K562 (cell line): ENCODE data around the gene ABI2.

Experiments
- CBFB ChIP-seq: sonication (generic); formaldehyde crosslinking; IDR thresholded peaks from 2 replicates; pipeline ENCODE4 v1.4.0; 2020; ENCODE audit warnings: mild to moderate bottlenecking, missing genetic modification reagents
- EP300 ChIP-seq: IDR thresholded peaks from 2 replicates; pipeline ENCODE4 v1.6.1; 2012; ENCODE audit warnings: low read length, improper control_type of control experiment
- FIP1L1 ChIP-seq: fragments of 200-400 bp; formaldehyde crosslinking; IDR thresholded peaks from 2 replicates; pipeline ENCODE4 v1.6.1; 2018; ENCODE audit warnings: mild to moderate bottlenecking, low read depth, low read length; ENCODE audit not compliant: poor library complexity, severe bottlenecking
- MAZ ChIP-seq, 2 experiments: fragments of 450-650 bp in 1 of 2; sonication (generic) in 1 of 2; formaldehyde crosslinking; IDR thresholded peaks in 1 of 2; conservative IDR thresholded peaks in 1 of 2; 2 replicates each; pipeline versions ENCODE4 v1.4.0 to v1.5.0; 2020; ENCODE audit warnings: mild to moderate bottlenecking in 1 of 2, missing genetic modification reagents in 1 of 2
- POLR2A ChIP-seq: fragments of 450-650 bp; conservative IDR thresholded peaks from 2 replicates; pipeline ENCODE4 v1.6.1; 2016
- XRCC4 ChIP-seq: IDR thresholded peaks from one replicate; pipeline ENCODE4 v1.6.1; 2011; ENCODE audit not compliant: insufficient read depth, insufficient read length; ENCODE audit errors: extremely low read depth

- TF ChIP-seq POLR2A (no peak), EP300 (no peak), FIP1L1 (no peak), CBFB (CRISPR knock-in tag) (no peak), MAZ (CRISPR knock-in tag; conservative IDR thresholded peaks at IDR 0.05 in 1 of 2, IDR thresholded peaks at IDR 0.05 in 1 of 2) (no peak), XRCC4 (no peak)
Measured at GRCh38 chr2:203438528-203438927, 110.3 kb downstream of the ABI2 start.
